Measurements from ENCODE around the gene YIPF1. TPM values are rescaled to one million over a fixed set of nuclear protein-coding genes. Genes with fewer than 3 reads are reported as not detected.
A peak's percentile ranks its signal among the peaks of the same experiment; 100 is the strongest.

YIPF1 gene
- polyA plus RNA-seq, 3 donors = 24.4 to 51.9 (median 42.1) TPM

- Histone ChIP-seq H3K27ac (ENCODE audit: low read depth in 1 of 2, low read length in 2 of 2) (no peak overlapping the region), H3K4me3 (replicated peaks in 1 of 3; ENCODE audit: low read depth in 2 of 3, low read length in 3 of 3) (no peak overlapping the region), H3K4me1 (ENCODE audit: control insufficient read depth in 1 of 2, insufficient read depth in 2 of 2, low read length in 2 of 2) (no peaks in the 10 kb centered on the region), H2AFZ (ENCODE audit: insufficient read depth, low read depth, low read length, poor library complexity, severe bottlenecking) (no peak overlapping the region), H4K20me1 (ENCODE audit: insufficient read depth, low read length) (no peaks in the 10 kb centered on the region), H3K36me3 (replicated peaks in 1 of 2; ENCODE audit: control insufficient read depth in 1 of 2, insufficient read depth in 2 of 2, low read length in 2 of 2) (peaks cover 35 to 75% of the 10 kb centered on the region in 2 donors), H3K9ac (ENCODE audit: insufficient read depth, low read length, poor library complexity, severe bottlenecking) (no peak overlapping the region), H3K4me2 (replicated peaks; ENCODE audit: extremely low read depth, low read length, poor library complexity, severe bottlenecking) (no peak overlapping the region), H3K27me3 (ENCODE audit: control insufficient read depth in 2 of 2, insufficient read depth in 2 of 2, low read length in 2 of 2) (no peaks in the 10 kb centered on the region), H3K9me3 (replicated peaks in 1 of 2; ENCODE audit: control insufficient read depth in 1 of 2, insufficient read depth in 1 of 2, low read length in 2 of 2) (no peaks in the 10 kb centered on the region), H3K79me2 (ENCODE audit: insufficient read depth, low read length) (no peaks in the 10 kb centered on the region)
- Mint-ChIP-seq H3K36me3 (peaks cover 44 to 63% of the 10 kb centered on the region in 2 donors), H3K27me3 (ENCODE audit: low read depth in 3 of 3) (peaks cover 0 to 2% (median 0%) of the 10 kb centered on the region in 3 donors), H3K27ac (no peak overlapping the region), H3K4me3 (no peak overlapping the region), H3K4me1 (peaks cover 9% of the 10 kb centered on the region), H3K9me3 (no peaks in the 10 kb centered on the region)
- intact Hi-C loops (cut with micrococcal nuclease) = no loop called here
- TF ChIP-seq CTCF (IDR thresholded peaks at IDR 0.05) = no peak
- 100% methylated on average over 2 of the region's 2 CpGs for WGBS (ENCODE audit: insufficient coverage)
- DNase-seq = no peak
Measured at GRCh38 chr1:53826367-53826766, 63.2 kb downstream of the YIPF1 start.

- no peaks in the 10 kb centered on the region for H3K27me3 ChIP-seq (ENCODE audit: control insufficient read depth in 2 of 2, insufficient read depth in 2 of 2, low read length in 2 of 2)
- Mint-ChIP-seq H3K27me3 (ENCODE audit: low read depth in 3 of 3) (peaks cover 0 to 2% (median 0%) of the 10 kb centered on the region in 3 donors), H3K4me3 (no peak overlapping the region), H3K4me1 (peaks cover 9% of the 10 kb centered on the region), H3K9me3 (no peaks in the 10 kb centered on the region), H3K36me3 (peaks cover 43 to 62% of the 10 kb centered on the region in 2 donors), H3K27ac (peak overlapping the region in 2 of 7 donors; percentile 10 to 48)
- no peaks in the 10 kb centered on the region for H3K9me3 ChIP-seq (replicated peaks in 1 of 2; ENCODE audit: control insufficient read depth in 1 of 2, insufficient read depth in 1 of 2, low read length in 2 of 2)
- peaks cover 37 to 78% of the 10 kb centered on the region in 2 donors for H3K36me3 ChIP-seq (replicated peaks in 1 of 2; ENCODE audit: control insufficient read depth in 1 of 2, insufficient read depth in 2 of 2, low read length in 2 of 2)
- H3K4me1 ChIP-seq (ENCODE audit: control insufficient read depth in 1 of 2, insufficient read depth in 2 of 2, low read length in 2 of 2) = no peaks in the 10 kb centered on the region
- H2AFZ ChIP-seq (ENCODE audit: insufficient read depth, low read depth, low read length, poor library complexity, severe bottlenecking) = no peak overlapping the region
- no peak overlapping the region for H3K9ac ChIP-seq (ENCODE audit: insufficient read depth, low read length, poor library complexity, severe bottlenecking)
- no peak overlapping the region for H3K4me3 ChIP-seq (replicated peaks in 1 of 3; ENCODE audit: low read depth in 2 of 3, low read length in 3 of 3)
- no peak overlapping the region for H3K27ac ChIP-seq (ENCODE audit: low read depth in 1 of 2, low read length in 2 of 2)
- WGBS (ENCODE audit: insufficient coverage) = 100% methylated on average over 2 of the region's 6 CpGs
- no peak overlapping the region for H3K4me2 ChIP-seq (replicated peaks; ENCODE audit: extremely low read depth, low read length, poor library complexity, severe bottlenecking)
- DNase-seq = no peak
- no peak for TF ChIP-seq CTCF (IDR thresholded peaks at IDR 0.05)
- no peaks in the 10 kb centered on the region for H4K20me1 ChIP-seq (ENCODE audit: insufficient read depth, low read length)
- no peaks in the 10 kb centered on the region for H3K79me2 ChIP-seq (ENCODE audit: insufficient read depth, low read length)
- intact Hi-C loops (cut with micrococcal nuclease) = no loop called here
Measured at GRCh38 chr1:53825306-53825705, 64.3 kb downstream of the YIPF1 start.
